GM23338 (cell line): ENCODE measurements around the gene CEACAM3. TPM values are rescaled to one million over a fixed set of nuclear protein-coding genes. Genes with fewer than 3 reads are reported as not detected.

Source experiments
- ATAC-seq: fragments of 200-7000 bp; cut with Tn5 transposase; 3 replicates; pipeline ENCODE4 v1.9.1; 2020
- DNase-seq: peaks from one replicate; pipeline ENCODE4 v3.0.0-alpha.2; 2015; ENCODE audit warnings: low spot score
- H2AFZ ChIP-seq: fragments of 200-600 bp; sonication (generic); 2 replicates; pipeline ENCODE4 v1.8.0; 2016; ENCODE audit warnings: antibody characterized with exemption, mild to moderate bottlenecking, moderate library complexity
- H3F3A ChIP-seq: fragments of 200-600 bp; sonication (generic); replicated peaks from 2 replicates; pipeline ENCODE4 v1.8.0; 2017; ENCODE audit warnings: antibody characterized with exemption, mixed run types, low read depth
- H3K27ac ChIP-seq: fragments of 200-600 bp; sonication (generic); 2 replicates; pipeline ENCODE4 v1.6.1; 2016; ENCODE audit warnings: low read depth
- H3K27me3 ChIP-seq: fragments of 200-600 bp; sonication (generic); 2 replicates; pipeline ENCODE4 v1.8.0; 2016; ENCODE audit warnings: mild to moderate bottlenecking, mixed run types, moderate library complexity; ENCODE audit not compliant: insufficient read depth
- H3K36me3 ChIP-seq: fragments of 200-600 bp; sonication (generic); 2 replicates; pipeline ENCODE4 v1.8.0; 2016; ENCODE audit warnings: mild to moderate bottlenecking; ENCODE audit not compliant: insufficient read depth
- H3K4me1 ChIP-seq: fragments of 200-600 bp; sonication (generic); 2 replicates; pipeline ENCODE4 v1.8.0; 2016; ENCODE audit warnings: mild to moderate bottlenecking, moderate library complexity; ENCODE audit not compliant: insufficient read depth
- H3K4me2 ChIP-seq: fragments of 200-600 bp; sonication (generic); 2 replicates; pipeline ENCODE4 v1.7.1; 2017; ENCODE audit warnings: mixed run types
- H3K4me3 ChIP-seq: fragments of 200-600 bp; sonication (generic); 2 replicates; pipeline ENCODE4 v1.6.1; 2016; ENCODE audit warnings: mixed run types
- H3K79me2 ChIP-seq: fragments of 200-600 bp; sonication (generic); replicated peaks from 2 replicates; pipeline ENCODE4 v1.8.0; 2017; ENCODE audit warnings: mild to moderate bottlenecking; ENCODE audit not compliant: insufficient read depth
- H3K9me2 ChIP-seq: fragments of 200-600 bp; sonication (generic); 2 replicates; pipeline ENCODE4 v1.8.0; 2017; ENCODE audit not compliant: insufficient read depth
- H4K20me1 ChIP-seq: fragments of 200-600 bp; sonication (generic); replicated peaks from 2 replicates; pipeline ENCODE4 v1.8.0; 2017; ENCODE audit warnings: mild to moderate bottlenecking; ENCODE audit not compliant: insufficient read depth
- H3K27ac Mint-ChIP-seq: 2 replicates; pipeline ENCODE4 v1.8.0; 2020; ENCODE audit warnings: inconsistent platforms, mild to moderate bottlenecking, moderate library complexity, mixed read lengths
- H3K27me3 Mint-ChIP-seq: 3 replicates; pipeline ENCODE4 v1.8.0; 2022; ENCODE audit warnings: low read depth, mild to moderate bottlenecking, moderate library complexity, mixed read lengths, inconsistent platforms; ENCODE audit not compliant: insufficient read depth, poor library complexity
- H3K36me3 Mint-ChIP-seq: 3 replicates; pipeline ENCODE4 v1.8.0; 2021; ENCODE audit warnings: low read depth, mild to moderate bottlenecking, inconsistent platforms, moderate library complexity, mixed read lengths
- H3K4me1 Mint-ChIP-seq: 3 replicates; pipeline ENCODE4 v1.8.0; 2020; ENCODE audit warnings: mild to moderate bottlenecking, inconsistent platforms, mixed read lengths
- H3K4me3 Mint-ChIP-seq: 3 replicates; pipeline ENCODE4 v1.8.0; 2021; ENCODE audit warnings: moderate library complexity, mild to moderate bottlenecking, inconsistent platforms, mixed read lengths
- H3K9me3 Mint-ChIP-seq: 3 replicates; pipeline ENCODE4 v1.8.0; 2020; ENCODE audit warnings: moderate library complexity, mild to moderate bottlenecking, inconsistent platforms, mixed read lengths
- CREB1 ChIP-seq: fragments of 250-450 bp; sonication (Bioruptor Pico); IDR thresholded peaks from 2 replicates; pipeline ENCODE4 v1.5.0; 2020; ENCODE audit warnings: low read depth, mild to moderate bottlenecking, moderate library complexity
- EZH2 ChIP-seq: fragments of 200-600 bp; sonication (generic); IDR thresholded peaks from one replicate; pipeline ENCODE4 v1.8.0; 2017; ENCODE audit warnings: antibody characterized with exemption, mild to moderate bottlenecking, low read depth; ENCODE audit not compliant: unreplicated experiment
- JUNB ChIP-seq: IDR thresholded peaks from one replicate; pipeline ENCODE4 v1.6.1; 2016; ENCODE audit warnings: antibody characterized with exemption; ENCODE audit not compliant: unreplicated experiment
- NANOG ChIP-seq: IDR thresholded peaks from 2 replicates; pipeline ENCODE4 v1.6.1; 2016; ENCODE audit warnings: antibody characterized with exemption, borderline replicate concordance
- STAT1 ChIP-seq: IDR thresholded peaks from one replicate; pipeline ENCODE4 v1.6.1; 2016; ENCODE audit warnings: antibody characterized with exemption; ENCODE audit not compliant: unreplicated experiment
- ZNF331 ChIP-seq: fragments of 250-450 bp; sonication (Bioruptor Pico); IDR thresholded peaks from 2 replicates; pipeline ENCODE4 v1.5.0; 2020; ENCODE audit warnings: low read depth, mild to moderate bottlenecking, moderate library complexity
- polyA plus RNA-seq: library from polyadenylated mRNA; unstranded; fragments of >200 nt; fragmentation: Nextera tagmentation; extraction: Ambion mirVana; gene quantifications from 2 replicates; pipeline ENCODE4 v1.2.1, GENCODE V29; 2016
- total RNA-seq: library from RNA; depleted of rRNA; stranded (reverse); fragments of >200 nt; shearing (Covaris generic); gene quantifications from 2 replicates; pipeline ENCODE4 v1.2.3, GENCODE V29; 2014
- TF ChIP-seq, protein P1 (sequence below): fragments of 250-450 bp; sonication (Bioruptor Pico); IDR thresholded peaks from 2 replicates; pipeline ENCODE4 v1.5.0; 2020; ENCODE audit warnings: mild to moderate bottlenecking, moderate library complexity
- TF ChIP-seq, protein P2 (sequence below): IDR thresholded peaks from one replicate; pipeline ENCODE4 v1.6.1; 2018; ENCODE audit warnings: antibody characterized with exemption; ENCODE audit not compliant: unreplicated experiment
- TF ChIP-seq, protein P3 (sequence below), 2 experiments: fragments of 200-600 bp in 1 of 2; sonication (generic) in 1 of 2; conservative IDR thresholded peaks; 2 replicates each; pipeline versions ENCODE4 v1.5.1 to v1.6.1; 2016 to 2017; ENCODE audit warnings: antibody characterized with exemption in 2 of 2, low read depth in 2 of 2, mild to moderate bottlenecking in 2 of 2, moderate library complexity in 1 of 2
- TF ChIP-seq, protein P4 (sequence below): IDR thresholded peaks from 2 replicates; pipeline ENCODE4 v1.6.1; 2016; ENCODE audit warnings: antibody characterized with exemption

The CEACAM3 gene
- total and polyA plus RNA-seq, 2 experiments from 2014 or later, result not detected

DNA sequence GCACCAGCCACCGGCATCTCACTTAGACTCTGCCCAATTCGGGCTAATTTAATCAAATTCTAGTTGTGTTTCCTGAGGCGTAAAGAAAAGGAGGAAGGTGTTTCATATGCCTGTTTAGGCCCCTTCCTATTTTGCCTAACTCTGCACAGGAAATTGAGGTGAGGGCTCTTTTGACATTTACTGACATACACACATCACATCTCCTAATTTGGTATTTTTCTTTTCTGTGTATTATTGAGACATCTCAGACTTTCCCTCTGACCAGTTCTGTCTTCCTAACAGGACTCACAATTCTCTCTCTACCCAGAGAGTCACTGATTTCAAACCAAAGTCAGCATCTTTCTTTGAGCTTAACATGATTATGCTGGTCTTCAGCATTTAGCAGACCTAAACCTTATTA, 7.9 kb downstream of the CEACAM3 start:
- ATAC-seq (no peak), DNase-seq (no peak)
- Mint-ChIP-seq H3K9me3 (peaks cover 10% of the 10 kb centered on the region), H3K27me3 (peaks cover 8% of the 10 kb centered on the region), H3K36me3 (no peaks in the 10 kb centered on the region; the same call in 2 of the 3 replicates), H3K27ac (no peak overlapping the region), H3K4me1 (peaks cover 3% of the 10 kb centered on the region; the same call in 2 of the 3 replicates), H3K4me3 (no peak overlapping the region)
- H3K4me2 ChIP-seq, result no peak overlapping the region
- H4K20me1 ChIP-seq, result no peaks in the 10 kb centered on the region
- H3K4me1 ChIP-seq, result no peaks in the 10 kb centered on the region
- H3K4me3 ChIP-seq, result no peak overlapping the region
- no peak overlapping the region for H3K27ac ChIP-seq
- H3K27me3 ChIP-seq, result no peaks in the 10 kb centered on the region
- H3F3A ChIP-seq, result no peaks in the 10 kb centered on the region
- no peaks in the 10 kb centered on the region for H3K36me3 ChIP-seq
- no peak overlapping the region for H2AFZ ChIP-seq
- no peaks in the 10 kb centered on the region for H3K79me2 ChIP-seq
- TF ChIP-seq CREB1 (CRISPR knock-in tag), result no peak
- H3K9me2 ChIP-seq, result no peaks in the 10 kb centered on the region

DNA sequence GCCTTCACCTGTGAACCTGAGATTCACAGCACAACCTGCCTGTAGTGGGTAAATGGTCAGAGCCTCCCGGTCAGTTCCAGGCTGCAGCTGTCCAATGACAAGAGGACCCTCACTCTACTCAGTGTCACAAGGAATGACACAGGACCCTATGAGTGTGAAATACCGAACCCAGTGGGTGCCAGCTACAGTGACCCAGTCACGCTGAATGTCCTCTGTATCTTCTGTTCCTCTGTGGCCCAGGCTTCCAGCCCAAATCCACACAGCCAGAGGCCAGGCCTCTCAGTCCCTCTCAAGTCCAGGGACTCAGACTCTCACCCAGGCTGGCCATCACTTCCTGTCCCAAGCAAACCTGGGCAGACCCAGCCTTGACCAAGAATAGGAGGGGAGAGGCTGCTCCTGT, 10.8 kb downstream of the CEACAM3 start:
- H3K4me3 ChIP-seq, result no peak overlapping the region
- H3K36me3 ChIP-seq, result no peaks in the 10 kb centered on the region
- no peak for DNase-seq
- Mint-ChIP-seq H3K27me3 (peaks cover 9% of the 10 kb centered on the region), H3K9me3 (no peaks in the 10 kb centered on the region), H3K4me1 (peaks cover 2% of the 10 kb centered on the region; the same call in 2 of the 3 replicates), H3K36me3 (no peaks in the 10 kb centered on the region), H3K4me3 (no peak overlapping the region), H3K27ac (no peak overlapping the region)
- H4K20me1 ChIP-seq, result no peaks in the 10 kb centered on the region
- no peak overlapping the region for H3K27ac ChIP-seq
- H3K9me2 ChIP-seq, result no peaks in the 10 kb centered on the region
- no peak for ATAC-seq
- no peaks in the 10 kb centered on the region for H3K4me1 ChIP-seq
- H3K4me2 ChIP-seq, result no peak overlapping the region
- no peak overlapping the region for H2AFZ ChIP-seq
- H3K27me3 ChIP-seq, result no peaks in the 10 kb centered on the region
- TF ChIP-seq, protein P1, sequence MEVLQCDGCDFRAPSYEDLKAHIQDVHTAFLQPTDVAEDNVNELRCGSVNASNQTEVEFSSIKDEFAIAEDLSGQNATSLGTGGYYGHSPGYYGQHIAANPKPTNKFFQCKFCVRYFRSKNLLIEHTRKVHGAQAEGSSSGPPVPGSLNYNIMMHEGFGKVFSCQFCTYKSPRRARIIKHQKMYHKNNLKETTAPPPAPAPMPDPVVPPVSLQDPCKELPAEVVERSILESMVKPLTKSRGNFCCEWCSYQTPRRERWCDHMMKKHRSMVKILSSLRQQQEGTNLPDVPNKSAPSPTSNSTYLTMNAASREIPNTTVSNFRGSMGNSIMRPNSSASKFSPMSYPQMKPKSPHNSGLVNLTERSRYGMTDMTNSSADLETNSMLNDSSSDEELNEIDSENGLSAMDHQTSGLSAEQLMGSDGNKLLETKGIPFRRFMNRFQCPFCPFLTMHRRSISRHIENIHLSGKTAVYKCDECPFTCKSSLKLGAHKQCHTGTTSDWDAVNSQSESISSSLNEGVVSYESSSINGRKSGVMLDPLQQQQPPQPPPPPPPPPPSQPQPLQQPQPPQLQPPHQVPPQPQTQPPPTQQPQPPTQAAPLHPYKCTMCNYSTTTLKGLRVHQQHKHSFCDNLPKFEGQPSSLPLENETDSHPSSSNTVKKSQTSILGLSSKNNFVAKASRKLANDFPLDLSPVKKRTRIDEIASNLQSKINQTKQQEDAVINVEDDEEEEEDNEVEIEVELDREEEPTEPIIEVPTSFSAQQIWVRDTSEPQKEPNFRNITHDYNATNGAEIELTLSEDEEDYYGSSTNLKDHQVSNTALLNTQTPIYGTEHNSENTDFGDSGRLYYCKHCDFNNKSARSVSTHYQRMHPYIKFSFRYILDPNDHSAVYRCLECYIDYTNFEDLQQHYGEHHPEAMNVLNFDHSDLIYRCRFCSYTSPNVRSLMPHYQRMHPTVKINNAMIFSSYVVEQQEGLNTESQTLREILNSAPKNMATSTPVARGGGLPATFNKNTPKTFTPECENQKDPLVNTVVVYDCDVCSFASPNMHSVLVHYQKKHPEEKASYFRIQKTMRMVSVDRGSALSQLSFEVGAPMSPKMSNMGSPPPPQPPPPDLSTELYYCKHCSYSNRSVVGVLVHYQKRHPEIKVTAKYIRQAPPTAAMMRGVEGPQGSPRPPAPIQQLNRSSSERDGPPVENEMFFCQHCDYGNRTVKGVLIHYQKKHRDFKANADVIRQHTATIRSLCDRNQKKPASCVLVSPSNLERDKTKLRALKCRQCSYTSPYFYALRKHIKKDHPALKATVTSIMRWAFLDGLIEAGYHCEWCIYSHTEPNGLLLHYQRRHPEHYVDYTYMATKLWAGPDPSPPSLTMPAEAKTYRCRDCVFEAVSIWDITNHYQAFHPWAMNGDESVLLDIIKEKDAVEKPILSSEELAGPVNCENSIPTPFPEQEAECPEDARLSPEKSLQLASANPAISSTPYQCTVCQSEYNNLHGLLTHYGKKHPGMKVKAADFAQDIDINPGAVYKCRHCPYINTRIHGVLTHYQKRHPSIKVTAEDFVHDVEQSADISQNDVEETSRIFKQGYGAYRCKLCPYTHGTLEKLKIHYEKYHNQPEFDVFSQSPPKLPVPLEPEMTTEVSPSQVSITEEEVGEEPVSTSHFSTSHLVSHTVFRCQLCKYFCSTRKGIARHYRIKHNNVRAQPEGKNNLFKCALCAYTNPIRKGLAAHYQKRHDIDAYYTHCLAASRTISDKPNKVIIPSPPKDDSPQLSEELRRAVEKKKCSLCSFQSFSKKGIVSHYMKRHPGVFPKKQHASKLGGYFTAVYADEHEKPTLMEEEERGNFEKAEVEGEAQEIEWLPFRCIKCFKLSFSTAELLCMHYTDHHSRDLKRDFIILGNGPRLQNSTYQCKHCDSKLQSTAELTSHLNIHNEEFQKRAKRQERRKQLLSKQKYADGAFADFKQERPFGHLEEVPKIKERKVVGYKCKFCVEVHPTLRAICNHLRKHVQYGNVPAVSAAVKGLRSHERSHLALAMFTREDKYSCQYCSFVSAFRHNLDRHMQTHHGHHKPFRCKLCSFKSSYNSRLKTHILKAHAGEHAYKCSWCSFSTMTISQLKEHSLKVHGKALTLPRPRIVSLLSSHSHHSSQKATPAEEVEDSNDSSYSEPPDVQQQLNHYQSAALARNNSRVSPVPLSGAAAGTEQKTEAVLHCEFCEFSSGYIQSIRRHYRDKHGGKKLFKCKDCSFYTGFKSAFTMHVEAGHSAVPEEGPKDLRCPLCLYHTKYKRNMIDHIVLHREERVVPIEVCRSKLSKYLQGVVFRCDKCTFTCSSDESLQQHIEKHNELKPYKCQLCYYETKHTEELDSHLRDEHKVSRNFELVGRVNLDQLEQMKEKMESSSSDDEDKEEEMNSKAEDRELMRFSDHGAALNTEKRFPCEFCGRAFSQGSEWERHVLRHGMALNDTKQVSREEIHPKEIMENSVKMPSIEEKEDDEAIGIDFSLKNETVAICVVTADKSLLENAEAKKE (CRISPR knock-in tag), result no peak
- TF ChIP-seq NANOG (no peak), STAT1 (no peak), ZNF331 (CRISPR knock-in tag) (no peak), EZH2 (no peak), JUNB (no peak)
- TF ChIP-seq, protein P2, sequence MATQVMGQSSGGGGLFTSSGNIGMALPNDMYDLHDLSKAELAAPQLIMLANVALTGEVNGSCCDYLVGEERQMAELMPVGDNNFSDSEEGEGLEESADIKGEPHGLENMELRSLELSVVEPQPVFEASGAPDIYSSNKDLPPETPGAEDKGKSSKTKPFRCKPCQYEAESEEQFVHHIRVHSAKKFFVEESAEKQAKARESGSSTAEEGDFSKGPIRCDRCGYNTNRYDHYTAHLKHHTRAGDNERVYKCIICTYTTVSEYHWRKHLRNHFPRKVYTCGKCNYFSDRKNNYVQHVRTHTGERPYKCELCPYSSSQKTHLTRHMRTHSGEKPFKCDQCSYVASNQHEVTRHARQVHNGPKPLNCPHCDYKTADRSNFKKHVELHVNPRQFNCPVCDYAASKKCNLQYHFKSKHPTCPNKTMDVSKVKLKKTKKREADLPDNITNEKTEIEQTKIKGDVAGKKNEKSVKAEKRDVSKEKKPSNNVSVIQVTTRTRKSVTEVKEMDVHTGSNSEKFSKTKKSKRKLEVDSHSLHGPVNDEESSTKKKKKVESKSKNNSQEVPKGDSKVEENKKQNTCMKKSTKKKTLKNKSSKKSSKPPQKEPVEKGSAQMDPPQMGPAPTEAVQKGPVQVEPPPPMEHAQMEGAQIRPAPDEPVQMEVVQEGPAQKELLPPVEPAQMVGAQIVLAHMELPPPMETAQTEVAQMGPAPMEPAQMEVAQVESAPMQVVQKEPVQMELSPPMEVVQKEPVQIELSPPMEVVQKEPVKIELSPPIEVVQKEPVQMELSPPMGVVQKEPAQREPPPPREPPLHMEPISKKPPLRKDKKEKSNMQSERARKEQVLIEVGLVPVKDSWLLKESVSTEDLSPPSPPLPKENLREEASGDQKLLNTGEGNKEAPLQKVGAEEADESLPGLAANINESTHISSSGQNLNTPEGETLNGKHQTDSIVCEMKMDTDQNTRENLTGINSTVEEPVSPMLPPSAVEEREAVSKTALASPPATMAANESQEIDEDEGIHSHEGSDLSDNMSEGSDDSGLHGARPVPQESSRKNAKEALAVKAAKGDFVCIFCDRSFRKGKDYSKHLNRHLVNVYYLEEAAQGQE, result no peak
- TF ChIP-seq, protein P3, sequence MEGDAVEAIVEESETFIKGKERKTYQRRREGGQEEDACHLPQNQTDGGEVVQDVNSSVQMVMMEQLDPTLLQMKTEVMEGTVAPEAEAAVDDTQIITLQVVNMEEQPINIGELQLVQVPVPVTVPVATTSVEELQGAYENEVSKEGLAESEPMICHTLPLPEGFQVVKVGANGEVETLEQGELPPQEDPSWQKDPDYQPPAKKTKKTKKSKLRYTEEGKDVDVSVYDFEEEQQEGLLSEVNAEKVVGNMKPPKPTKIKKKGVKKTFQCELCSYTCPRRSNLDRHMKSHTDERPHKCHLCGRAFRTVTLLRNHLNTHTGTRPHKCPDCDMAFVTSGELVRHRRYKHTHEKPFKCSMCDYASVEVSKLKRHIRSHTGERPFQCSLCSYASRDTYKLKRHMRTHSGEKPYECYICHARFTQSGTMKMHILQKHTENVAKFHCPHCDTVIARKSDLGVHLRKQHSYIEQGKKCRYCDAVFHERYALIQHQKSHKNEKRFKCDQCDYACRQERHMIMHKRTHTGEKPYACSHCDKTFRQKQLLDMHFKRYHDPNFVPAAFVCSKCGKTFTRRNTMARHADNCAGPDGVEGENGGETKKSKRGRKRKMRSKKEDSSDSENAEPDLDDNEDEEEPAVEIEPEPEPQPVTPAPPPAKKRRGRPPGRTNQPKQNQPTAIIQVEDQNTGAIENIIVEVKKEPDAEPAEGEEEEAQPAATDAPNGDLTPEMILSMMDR (conservative IDR thresholded peaks at IDR 0.05; ENCODE audit: low read depth in 2 of 2), result no peak
- TF ChIP-seq, protein P4, sequence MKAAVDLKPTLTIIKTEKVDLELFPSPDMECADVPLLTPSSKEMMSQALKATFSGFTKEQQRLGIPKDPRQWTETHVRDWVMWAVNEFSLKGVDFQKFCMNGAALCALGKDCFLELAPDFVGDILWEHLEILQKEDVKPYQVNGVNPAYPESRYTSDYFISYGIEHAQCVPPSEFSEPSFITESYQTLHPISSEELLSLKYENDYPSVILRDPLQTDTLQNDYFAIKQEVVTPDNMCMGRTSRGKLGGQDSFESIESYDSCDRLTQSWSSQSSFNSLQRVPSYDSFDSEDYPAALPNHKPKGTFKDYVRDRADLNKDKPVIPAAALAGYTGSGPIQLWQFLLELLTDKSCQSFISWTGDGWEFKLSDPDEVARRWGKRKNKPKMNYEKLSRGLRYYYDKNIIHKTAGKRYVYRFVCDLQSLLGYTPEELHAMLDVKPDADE, result no peak
- no peaks in the 10 kb centered on the region for H3K79me2 ChIP-seq
- no peaks in the 10 kb centered on the region for H3F3A ChIP-seq
